GM19351 (cell line): ENCODE measurements around the gene GP1BA.

ENCODE experiments used
- ATAC-seq: cut with Tn5 transposase; IDR thresholded peaks from one replicate; pipeline ENCODE4 v1.9.1; 2021; ENCODE audit warnings: mild to moderate bottlenecking, moderate library complexity; ENCODE audit not compliant: unreplicated experiment

The GP1BA gene

GRCh38 chr17:4931963-4932362, at the start of gene GP1BA:
Gene GP1BA (plus strand): TSS chr17:4932277. CDS start chr17:4932605, 328 bp downstream.
- ATAC-seq = no peak

- ATAC-seq = no peak
These were observed 47.6 kb upstream of the GP1BA start for GRCh38 chr17:4884489-4884888.

GRCh38 chr17:4886830-4887229, 45.2 kb upstream of the GP1BA start:
- no peak for ATAC-seq

GRCh38 chr17:4887581-4887980, 44.5 kb upstream of the GP1BA start:
- ATAC-seq = no peak

GRCh38 chr17:4891411-4892410, 40.4 kb upstream of the GP1BA start:
- ATAC-seq = no peak

- no peak for ATAC-seq
These were observed 39.4 kb upstream of the GP1BA start for GRCh38 chr17:4892499-4893221.

GRCh38 chr17:4893272-4893671, 38.8 kb upstream of the GP1BA start:
- ATAC-seq = no peak

- no peak for ATAC-seq
These were observed 38.1 kb upstream of the GP1BA start for GRCh38 chr17:4893721-4894560.

GRCh38 chr17:4895121-4895520, 37.0 kb upstream of the GP1BA start:
- no peak for ATAC-seq

GRCh38 chr17:4895657-4896331, 36.3 kb upstream of the GP1BA start:
- ATAC-seq = no peak

GRCh38 chr17:4896332-4897197, 35.5 kb upstream of the GP1BA start:
- ATAC-seq = no peak

GRCh38 chr17:4897198-4897687, 34.8 kb upstream of the GP1BA start:
- ATAC-seq = no peak

- ATAC-seq = no peak
These were observed 34.3 kb upstream of the GP1BA start for GRCh38 chr17:4897785-4898184.

GRCh38 chr17:4898351-4898750, 33.7 kb upstream of the GP1BA start:
- no peak for ATAC-seq

GRCh38 chr17:4898927-4899326, 33.1 kb upstream of the GP1BA start:
- no peak for ATAC-seq

- peak; percentile 56 for ATAC-seq
These were observed 32.5 kb upstream of the GP1BA start, which contains the start of gene C17orf107 for GRCh38 chr17:4899341-4900230. Gene C17orf107 (plus strand): TSS chr17:4899536. CDS start chr17:4899763, 227 bp downstream.

GRCh38 chr17:4900231-4901107, 31.6 kb upstream of the GP1BA start:
- no peak for ATAC-seq
